K562 (cell line): Measurements from ENCODE around the gene SUOX. TPM values are rescaled to one million over a fixed set of nuclear protein-coding genes. Genes with fewer than 3 reads are reported as not detected.
A peak's percentile ranks its signal among the peaks of the same experiment; 100 is the strongest.
"Not testable (repeated sequence)": the region's sequence is repeated elsewhere in the genome, so short reads cannot be mapped to it uniquely, and the experiment has no call there.

Experiments
- ATAC-seq: fragments of 200-7000 bp; cut with Tn5 transposase; 3 replicates; pipeline ENCODE4 v1.9.1; 2020; ENCODE audit warnings: moderate library complexity
- BruUV-seq: library from RNA; stranded (reverse); fragments of 400-500 nt; replicated peaks from 2 replicates; lab custom pipeline; 2021; lab: Mats Ljungman, UMichigan
- CTCF ChIA-PET: fragments of 300-600 bp; formaldehyde crosslinking; extraction: SDS; loops from one replicate; lab custom pipeline; 2021; ENCODE audit warnings: low intra/inter-chr PET ratio; lab: Yijun Ruan, JAX
- POLR2A ChIA-PET: fragments of 300-600, 350-650 bp; sonication (Branson Sonifier 250); formaldehyde crosslinking; extraction: SDS; loops from one replicate; lab custom pipeline; 2021; ENCODE audit warnings: antibody characterized with exemption, inconsistent platforms; lab: Yijun Ruan, JAX
- DNase-seq, 4 experiments: peaks; one replicate each; pipeline versions ENCODE4 v3.0.0 to v3.0.0-alpha.2; 2011 to 2018; ENCODE audit warnings: low spot score in 3 of 4, mixed read lengths in 3 of 4; ENCODE audit errors: extremely low read depth in 1 of 4
- FAIRE-seq: peaks from 2 replicates; lab custom pipeline; 2011; peaks lifted over from hg19 to GRCh38; lab: Jason Lieb, UNC
- H2AFZ ChIP-seq: 2 replicates; pipeline ENCODE4 v1.6.0; 2011; ENCODE audit warnings: low read depth, low read length, control low read depth, inconsistent platforms
- H3K27ac ChIP-seq: fragments of 200-600 bp; 3 replicates; pipeline ENCODE4 v1.8.0; 2011; ENCODE audit warnings: low read depth, mild to moderate bottlenecking, control low read depth, inconsistent platforms, low read length, moderate library complexity, mixed read lengths; ENCODE audit errors: extremely low read depth
- H3K27me3 ChIP-seq, 2 experiments: fragments of 300-600 bp in 1 of 2; 2 replicates in 1 of 2; 3 replicates in 1 of 2; pipeline versions ENCODE4 v1.6.0 to v1.8.0; 2011; ENCODE audit warnings: inconsistent platforms in 2 of 2, low read length in 2 of 2, mild to moderate bottlenecking in 1 of 2, mixed read lengths in 1 of 2, moderate library complexity in 1 of 2; ENCODE audit not compliant: control insufficient read depth in 2 of 2, insufficient read depth in 2 of 2
- H3K36me3 ChIP-seq: fragments of 300-600 bp; 3 replicates; pipeline ENCODE4 v1.8.0; 2011; ENCODE audit warnings: mild to moderate bottlenecking, low read length, inconsistent platforms; ENCODE audit not compliant: control insufficient read depth, insufficient read depth
- H3K4me1 ChIP-seq, 2 experiments: fragments of 200-600 bp in 1 of 2; replicated peaks in 1 of 2; 2 replicates in 1 of 2; 3 replicates in 1 of 2; pipeline versions ENCODE4 v1.5.1 to v1.8.0; 2011; ENCODE audit warnings: inconsistent platforms in 2 of 2, low read length in 2 of 2, mild to moderate bottlenecking in 1 of 2, mixed read lengths in 1 of 2, moderate library complexity in 1 of 2; ENCODE audit not compliant: control insufficient read depth in 2 of 2, insufficient read depth in 2 of 2
- H3K4me2 ChIP-seq: 2 replicates; pipeline ENCODE4 v1.6.1; 2011; ENCODE audit warnings: low read length, control low read depth, inconsistent platforms, mixed read lengths; ENCODE audit not compliant: insufficient read depth
- H3K4me3 ChIP-seq: fragments of 200-600 bp; sonication (generic), shearing (Covaris generic); 2 replicates; pipeline ENCODE4 v1.5.1; 2016; ENCODE audit warnings: control low read depth, inconsistent platforms
- H3K79me2 ChIP-seq: fragments of 200-600 bp; 3 replicates; pipeline ENCODE4 v1.8.0; 2011; ENCODE audit warnings: low read length, inconsistent platforms; ENCODE audit not compliant: control insufficient read depth, insufficient read depth
- H3K9ac ChIP-seq, 2 experiments: 2 replicates each; pipeline versions ENCODE4 v1.6.0 to v1.6.1; 2011; ENCODE audit warnings: low read depth in 2 of 2, low read length in 2 of 2, control low read depth in 1 of 2, inconsistent platforms in 1 of 2, mild to moderate bottlenecking in 1 of 2, mixed read lengths in 1 of 2; ENCODE audit not compliant: insufficient read depth in 1 of 2
- H3K9me1 ChIP-seq: one replicate; pipeline ENCODE4 v1.6.0; 2011; ENCODE audit warnings: inconsistent platforms, mild to moderate bottlenecking, low read length, moderate library complexity; ENCODE audit not compliant: control insufficient read depth, insufficient read depth
- H3K9me3 ChIP-seq: replicated peaks from 2 replicates; pipeline ENCODE4 v1.5.1; 2011; ENCODE audit warnings: low read depth, low read length, inconsistent platforms; ENCODE audit not compliant: control insufficient read depth, insufficient read depth
- H4K20me1 ChIP-seq: replicated peaks from 2 replicates; pipeline ENCODE4 v1.6.1; 2011; ENCODE audit warnings: low read length, inconsistent platforms, mixed read lengths; ENCODE audit not compliant: control insufficient read depth, insufficient read depth
- EGR1 ChIP-seq: fragments of 450-650 bp; conservative IDR thresholded peaks from 2 replicates; pipeline ENCODE4 v1.6.1; 2017; ENCODE audit warnings: mild to moderate bottlenecking
- FOSL1 ChIP-seq: fragments of 200-800 bp; sonication (Bioruptor generic); conservative IDR thresholded peaks from 2 replicates; pipeline ENCODE4 v1.6.1; 2016; ENCODE audit warnings: missing genetic modification characterization, missing compliant biosample characterization
- JUND ChIP-seq, 2 experiments: IDR thresholded peaks; 2 replicates in 1 of 2; 3 replicates in 1 of 2; pipeline ENCODE4 v1.6.1; 2011; ENCODE audit warnings: borderline replicate concordance in 2 of 2, low read depth in 2 of 2, low read length in 2 of 2, improper control_type of control experiment in 1 of 2, missing biosample characterization in 1 of 2, missing genetic modification characterization in 1 of 2, missing genetic modification reagents in 1 of 2
- KDM1A ChIP-seq, 2 experiments: fragments of 450-650 bp; IDR thresholded peaks; 2 replicates each; pipeline ENCODE4 v1.6.1; 2016; ENCODE audit warnings: mild to moderate bottlenecking in 2 of 2
- NRF1 ChIP-seq, 2 experiments: fragments of 450-650 bp; IDR thresholded peaks in 1 of 2; conservative IDR thresholded peaks in 1 of 2; 2 replicates each; pipeline ENCODE4 v1.6.1; 2014; ENCODE audit warnings: mild to moderate bottlenecking in 2 of 2
- SMARCE1 ChIP-seq: fragments of 450-650 bp; IDR thresholded peaks from 2 replicates; pipeline ENCODE4 v1.7.1; 2016; ENCODE audit warnings: mild to moderate bottlenecking
- SPI1 ChIP-seq: IDR thresholded peaks from 2 replicates; pipeline ENCODE4 v1.6.1; 2011; ENCODE audit warnings: low read depth, low read length, control low read depth, borderline replicate concordance
- WGBS: fragments of 100-300 bp; shearing (Covaris generic); methylation state at CpG from one replicate; pipeline ENCODE4 v1.1.6; 2016; ENCODE audit warnings: low coverage, mixed read lengths; ENCODE audit not compliant: insufficient coverage; ENCODE audit errors: missing lambda C conversion rate; 5-methylcytosine and 5-hydroxymethylcytosine counted together
- in situ Hi-C: fragments of 300-500 bp; cut with MboI; formaldehyde crosslinking; loops from 4 replicates; pipeline ENCODE4 v1.15.0; 2018; ENCODE audit warnings: inconsistent platforms, mixed read lengths
- intact Hi-C: fragments of 100-400 bp; cut with micrococcal nuclease; formaldehyde crosslinking; loops from 2 replicates; pipeline ENCODE4 v1.14.2; 2022
- polyA plus RNA-seq, 8 experiments: library from polyadenylated mRNA; depleted of rRNA in 4 of 8; stranded (reverse) in 5 of 8; unstranded in 3 of 8; fragments of >200 nt; fragmentation: Nextera tagmentation in 2 of 8; fragmentation: Illumina TruSeq in 1 of 8; extraction: Ambion mirVana in 2 of 8; extraction: Trizol in 1 of 8; gene quantifications; 2 replicates each; pipeline versions ENCODE4 v1.2.1 to v1.2.3, GENCODE V29; 2011 to 2014; ENCODE audit warnings: inconsistent platforms in 1 of 8, missing spikeins in 1 of 8
- total RNA-seq, 7 experiments: library from RNA; depleted of rRNA in 6 of 7; stranded (reverse); fragments of >200 nt in 6 of 7; fragmentation: Illumina TruSeq in 2 of 7; extraction: Trizol in 2 of 7; gene quantifications; 2 replicates each; pipeline versions ENCODE4 v1.2.1 to v1.2.3, GENCODE V29; 2011 to 2021; ENCODE audit warnings: low replicate concordance in 1 of 7
- TF ChIP-seq, protein P1 (sequence below), 2 experiments: fragments of 450-650 bp in 1 of 2; sonication (generic) in 1 of 2; formaldehyde crosslinking in 1 of 2; IDR thresholded peaks in 1 of 2; conservative IDR thresholded peaks in 1 of 2; 2 replicates each; pipeline versions ENCODE4 v1.6.1 to v1.8.1; 2016 to 2023; ENCODE audit warnings: mild to moderate bottlenecking in 2 of 2, moderate library complexity in 2 of 2, inconsistent platforms in 1 of 2, missing genetic modification reagents in 1 of 2

Gene SUOX
- total and polyA plus RNA-seq, 9 of the 15 experiments (the other 6 are each of a cell fraction or from before 2014, with no cell fraction given), result 9.2 to 39.7 (median 25.4) TPM

DNA sequence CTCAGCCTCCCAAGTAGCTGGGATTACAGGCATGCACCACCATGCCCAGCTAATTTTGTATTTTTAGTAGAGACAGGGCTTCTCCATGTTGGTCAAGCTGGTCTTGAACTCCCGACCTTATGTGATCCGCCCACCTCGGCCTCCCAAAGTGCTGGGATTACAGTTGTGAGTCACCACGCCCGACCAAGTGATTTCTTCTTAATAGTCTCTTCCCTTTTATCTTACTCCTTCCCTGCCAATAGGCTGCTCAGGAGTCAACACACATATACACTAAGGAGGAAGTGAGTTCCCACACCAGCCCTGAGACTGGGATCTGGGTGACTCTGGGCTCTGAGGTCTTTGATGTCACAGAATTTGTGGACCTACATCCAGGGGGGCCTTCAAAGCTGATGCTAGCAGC is 6.3 kb downstream of the SUOX start:
- BruUV-seq; intact Hi-C loops; POLR2A ChIA-PET; H3K4me3 ChIP-seq; H3K4me2 ChIP-seq; H3K79me2 ChIP-seq; H3K27ac ChIP-seq; H3K9me1 ChIP-seq; H3K9me3 ChIP-seq; in situ Hi-C loops; H2AFZ ChIP-seq; H3K27me3 ChIP-seq; H4K20me1 ChIP-seq; CTCF ChIA-PET; ATAC-seq; TF ChIP-seq JUND (tag; IDR thresholded peaks at IDR 0.05; ENCODE audit: borderline replicate concordance, low read depth, low read length): not testable (repeated sequence)
- WGBS, result 34% methylated on average over 5 of the region's 5 CpGs
- H3K4me1 ChIP-seq, result peaks cover 16 to 44% of the 10 kb centered on the region in 2 experiments
- TF ChIP-seq SMARCE1 (0 out of 2 replicates have a peak, but pooled peaks have one; percentile 25), FOSL1 (tag) (peak; percentile 62), KDM1A (IDR thresholded peaks at IDR 0.05) (peak; percentile 50 to 65), NRF1 (conservative IDR thresholded peaks at IDR 0.05 in 1 of 2, IDR thresholded peaks at IDR 0.05 in 1 of 2) (peak in 1 of 2 experiments; percentile 44; a peak in 2 of 4 replicates), EGR1 (peak; percentile 77), JUND (IDR thresholded peaks at IDR 0.05; ENCODE audit: borderline replicate concordance, low read depth, low read length) (0 out of 2 replicates have a peak, but pooled peaks have one; percentile 22), SPI1 (peak; percentile 81)
- TF ChIP-seq, protein P1, sequence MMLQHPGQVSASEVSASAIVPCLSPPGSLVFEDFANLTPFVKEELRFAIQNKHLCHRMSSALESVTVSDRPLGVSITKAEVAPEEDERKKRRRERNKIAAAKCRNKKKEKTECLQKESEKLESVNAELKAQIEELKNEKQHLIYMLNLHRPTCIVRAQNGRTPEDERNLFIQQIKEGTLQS (IDR thresholded peaks at IDR 0.05), result peak; percentile 60
- TF ChIP-seq, protein P1 (CRISPR knock-in tag; conservative IDR thresholded peaks at IDR 0.05), result not testable (repeated sequence)
- H3K9ac ChIP-seq, result peak overlapping the region in 1 of 2 experiments; percentile 50; a peak in 1 of 4 replicates
- DNase-seq (peak in 2 of 4 experiments; percentile 27 to 53), FAIRE-seq (peak; percentile 49)
- peaks cover 37% of the 10 kb centered on the region for H3K36me3 ChIP-seq
